Stimulated activated CD8-positive, alpha-beta memory T cell treated with anti-CD3 and anti-CD28 coated beads, Interleukin-15, amount 100 ng/mL, for 48 hours (primary cell): ENCODE results near the gene GLB1L.
"Not testable (repeated sequence)": the region's sequence is repeated elsewhere in the genome, so short reads cannot be mapped to it uniquely, and the experiment has no call there.

Experiments
- DNase-seq, 2 donors: peaks; one replicate each; pipeline ENCODE4 v3.0.0-alpha.2; 2020; ENCODE audit warnings: low read depth in 2 of 2

Gene GLB1L

DNA sequence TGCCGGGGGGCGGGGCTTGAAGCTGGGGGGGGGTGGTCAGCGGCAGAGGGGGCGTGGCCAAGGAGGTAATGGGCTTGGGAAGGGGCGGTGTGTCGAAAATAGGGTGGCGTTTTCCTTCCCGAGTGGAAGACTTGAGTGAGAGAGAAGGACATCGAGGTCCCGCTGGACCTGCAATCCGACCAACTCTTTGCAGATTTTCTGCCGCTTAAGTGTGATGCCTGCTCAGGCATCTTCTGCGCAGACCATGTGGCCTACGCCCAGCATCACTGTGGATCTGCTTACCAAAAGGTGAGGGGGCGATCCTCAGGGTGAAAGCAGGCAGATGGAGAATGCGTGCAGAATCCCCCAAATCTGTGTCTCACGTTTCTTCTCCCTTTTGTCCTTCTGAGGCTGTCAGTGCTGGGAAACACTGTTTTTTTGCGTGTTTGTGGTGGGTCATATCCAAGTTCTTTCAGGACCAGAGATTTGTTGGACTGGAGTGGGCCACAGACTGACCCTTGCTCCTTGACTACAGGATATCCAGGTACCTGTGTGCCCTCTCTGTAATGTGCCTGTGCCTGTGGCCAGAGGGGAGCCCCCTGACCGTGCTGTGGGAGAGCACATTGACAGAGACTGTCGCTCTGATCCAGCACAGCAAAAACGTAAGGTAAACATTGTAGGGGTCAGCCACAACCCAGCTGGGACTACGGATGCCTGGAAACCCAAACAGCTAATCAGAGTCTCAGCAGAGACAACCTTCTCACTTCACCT, 37.9 kb downstream of the GLB1L start:
- no peak for DNase-seq

DNA sequence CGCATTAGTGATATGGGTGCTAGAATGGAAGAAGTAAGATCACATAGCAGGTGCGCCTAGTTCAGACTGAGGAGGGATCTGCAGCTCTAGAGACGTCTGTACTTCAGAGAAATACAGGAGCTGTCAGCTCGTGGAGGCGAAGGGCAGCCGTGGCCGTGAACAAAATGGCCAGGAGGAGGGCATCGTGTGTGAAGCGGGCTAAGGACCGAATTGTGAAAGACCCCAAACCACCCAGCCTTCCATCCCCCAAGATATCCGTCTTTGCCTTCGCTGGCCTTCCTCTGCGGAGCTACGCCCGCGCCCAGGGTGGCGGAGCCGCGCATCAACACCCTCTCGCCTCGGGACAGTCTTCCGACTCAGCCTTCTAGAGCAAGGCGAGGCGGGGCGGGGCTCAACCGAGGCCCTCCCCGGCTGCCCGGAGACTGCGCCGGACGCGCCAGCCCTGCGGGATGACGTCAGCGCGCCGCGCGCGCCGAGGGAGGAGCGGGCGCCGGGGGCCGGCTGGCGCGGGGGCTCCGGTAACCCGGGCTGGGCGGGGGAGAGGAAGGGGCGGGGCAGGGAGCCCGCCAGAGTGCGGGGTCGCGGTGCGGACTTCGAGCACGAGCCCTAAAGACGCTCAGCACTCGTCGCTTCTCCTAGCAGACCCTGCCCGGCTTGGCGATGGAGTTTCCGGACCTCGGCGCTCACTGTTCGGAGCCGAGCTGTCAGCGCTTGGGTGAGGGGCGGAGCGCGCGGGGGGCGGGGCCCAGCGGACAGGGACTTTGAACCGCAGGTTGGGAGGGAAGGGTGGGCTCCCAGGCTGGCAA, 38.7 kb downstream of the GLB1L start, which contains the start of gene ZFAND2B:
ZFAND2B (plus strand) TSS at position 455 of the 806 bp plus-strand sequence; CDS start at position 661, 206 bp downstream.
- peak; percentile 93 for DNase-seq

DNA sequence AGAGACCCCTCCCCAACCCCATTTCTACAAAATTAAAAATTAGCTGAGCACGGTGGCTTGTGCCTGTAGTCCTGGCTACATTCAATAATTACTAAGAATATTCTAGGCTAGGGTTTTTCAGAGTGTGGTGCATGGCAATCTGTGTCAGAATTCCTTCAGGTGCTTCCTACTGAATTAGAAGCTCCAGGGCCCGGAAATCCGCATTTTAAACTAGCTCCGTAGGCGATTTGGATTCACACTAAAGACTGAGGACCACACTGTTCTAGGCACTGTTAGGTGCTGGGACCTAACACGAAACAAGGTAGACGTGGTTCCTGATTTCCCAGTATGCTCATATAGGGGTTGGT, 39.3 kb downstream of the GLB1L start:
- no peak for DNase-seq

DNA sequence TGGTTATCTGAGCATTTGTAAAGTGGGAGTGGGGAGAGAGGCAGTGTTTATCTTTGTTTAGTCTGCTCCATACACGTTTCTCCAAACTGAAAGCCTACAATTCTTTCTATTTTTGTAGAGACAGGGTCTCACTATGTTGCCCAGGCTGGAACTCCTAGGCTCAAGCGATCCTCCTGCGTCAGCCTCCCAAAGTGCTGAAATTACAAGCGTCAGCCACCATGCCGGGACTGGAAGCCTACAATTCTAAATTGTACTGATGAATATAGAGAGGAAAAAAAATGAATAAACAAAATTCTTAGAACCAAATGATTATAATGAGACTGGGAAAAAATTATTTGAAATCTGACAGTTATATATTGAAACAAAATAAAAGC, 40.1 kb downstream of the GLB1L start:
- DNase-seq: no peak

DNA sequence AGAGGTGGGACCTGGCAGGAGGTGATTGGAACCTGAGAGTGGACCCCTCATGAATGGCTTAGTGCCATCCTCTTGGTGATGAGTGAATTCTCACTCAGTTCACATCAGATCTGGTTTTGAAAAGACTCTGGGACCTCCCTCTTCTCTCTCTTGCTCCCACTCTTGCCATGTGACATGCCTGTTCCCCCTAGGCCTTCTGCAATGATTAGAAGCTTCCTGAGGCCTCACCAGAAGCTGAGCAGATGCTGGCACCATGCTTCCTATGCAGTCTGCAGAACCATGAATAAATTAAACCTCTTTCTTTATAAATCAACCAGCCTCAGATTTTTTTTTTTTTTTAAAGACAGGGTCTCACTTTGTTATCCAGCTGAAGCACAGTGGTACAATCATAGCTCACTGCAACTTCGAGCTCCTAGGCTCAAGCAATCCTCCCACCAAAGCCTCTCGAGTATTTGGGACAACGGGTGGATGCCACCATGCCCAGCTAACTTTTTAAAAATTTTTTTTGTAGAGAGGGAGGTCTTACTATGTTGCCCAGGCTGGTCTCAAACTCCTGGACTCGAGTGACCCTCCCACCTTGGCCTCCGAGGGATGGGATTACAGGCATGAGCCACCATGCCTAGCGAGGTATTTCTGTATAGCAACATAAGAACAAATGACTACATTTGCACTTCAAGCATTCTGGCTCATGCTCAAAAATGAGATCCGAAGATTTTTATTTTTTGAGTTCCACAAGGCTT, 40.6 kb downstream of the GLB1L start:
- DNase-seq: no peak

DNA sequence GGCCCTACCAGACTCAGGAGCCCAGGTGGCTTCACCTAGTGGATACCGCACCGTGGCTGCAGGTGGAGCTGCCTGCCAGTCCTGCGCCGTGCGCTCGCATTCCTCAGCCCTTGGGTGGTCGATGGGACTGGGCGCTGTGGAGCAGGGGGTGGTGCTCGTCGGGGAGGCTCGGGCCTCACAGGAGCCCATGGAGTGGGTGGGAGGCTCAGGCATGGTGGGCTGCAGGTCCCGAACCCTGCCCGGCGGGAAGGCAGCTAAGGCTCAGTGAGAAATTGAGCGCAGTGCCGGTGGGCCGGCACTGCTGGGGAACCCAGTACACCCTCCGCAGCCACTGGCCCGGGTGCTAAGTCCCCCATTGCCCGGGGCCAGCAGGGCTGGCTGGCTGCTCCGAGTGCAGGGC, 43.9 kb downstream of the GLB1L start:
- DNase-seq: not testable (repeated sequence)

DNA sequence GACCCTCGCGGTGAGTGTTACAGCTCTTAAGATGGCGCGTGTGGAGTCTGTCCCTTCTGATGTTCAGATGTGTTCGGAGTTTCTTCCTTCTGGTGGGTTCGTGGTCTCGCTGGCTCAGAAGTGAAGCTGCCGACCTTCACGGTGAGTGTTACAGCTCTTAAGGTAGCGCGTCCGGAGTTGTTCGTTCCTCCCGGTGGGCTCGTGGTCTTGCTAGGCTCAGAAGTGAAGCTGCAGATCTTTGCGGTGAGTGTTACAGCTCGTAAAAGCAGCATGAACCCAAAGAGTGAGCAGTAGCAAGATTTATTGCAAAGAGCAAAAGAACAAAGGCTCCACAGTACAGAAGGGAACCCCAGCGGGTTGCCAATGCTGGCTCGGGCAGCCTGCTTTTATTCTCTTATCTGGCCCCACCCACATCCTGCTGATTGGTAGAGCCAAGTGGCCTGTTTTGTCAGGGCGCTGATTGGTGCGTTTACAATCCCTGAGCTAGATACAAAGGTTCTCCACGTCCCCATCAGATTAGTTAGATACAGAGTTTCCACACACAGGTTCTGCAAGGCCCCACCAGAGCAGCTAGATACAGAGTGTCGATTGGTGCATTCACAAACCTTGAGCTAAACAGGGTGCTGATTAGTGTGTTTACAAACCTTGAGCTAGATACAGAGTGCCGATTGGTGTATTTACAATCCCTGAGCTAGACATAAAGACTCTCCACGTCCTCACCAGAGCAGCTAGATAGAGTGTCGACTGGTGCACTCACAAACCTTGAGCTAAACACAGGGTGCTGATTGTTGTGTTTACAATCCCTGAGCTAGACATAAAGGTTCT, 44.5 kb downstream of the GLB1L start:
- DNase-seq: not testable (repeated sequence)

DNA sequence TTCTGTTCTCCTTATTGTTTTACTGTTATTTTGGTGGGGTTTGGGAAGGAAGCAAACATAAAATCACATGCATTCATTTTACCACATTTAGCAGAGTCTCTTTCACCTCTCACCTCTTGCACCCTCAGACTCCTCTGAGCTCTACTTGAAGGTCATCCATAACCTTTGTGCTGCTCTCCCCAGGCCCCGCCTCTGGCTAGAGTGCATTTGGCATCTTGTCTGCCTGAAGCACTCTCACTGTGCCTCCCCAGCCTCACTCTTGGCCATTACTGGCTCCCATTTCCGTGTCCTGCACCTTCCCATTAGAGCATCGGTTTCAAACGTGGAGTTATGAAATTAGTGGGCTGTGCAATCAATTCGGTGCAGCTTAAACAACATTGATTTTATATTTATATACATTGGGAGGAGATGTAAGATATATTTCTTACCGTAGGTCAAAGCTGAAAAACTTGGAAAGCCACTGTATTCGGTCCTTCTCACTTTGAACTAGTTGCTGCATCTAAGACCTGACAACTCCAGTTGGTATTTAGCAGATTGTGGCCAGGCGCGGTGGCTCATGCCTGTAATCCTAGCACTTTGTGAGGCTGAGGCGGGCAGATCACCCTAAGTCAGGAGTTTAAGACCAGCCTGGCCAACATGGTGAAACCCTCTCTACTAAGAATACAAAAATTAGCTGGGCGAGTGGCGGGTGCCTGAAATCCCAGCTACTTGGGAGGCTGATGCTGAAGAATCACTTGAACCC, 45.6 kb downstream of the GLB1L start:
- DNase-seq: no peak

DNA sequence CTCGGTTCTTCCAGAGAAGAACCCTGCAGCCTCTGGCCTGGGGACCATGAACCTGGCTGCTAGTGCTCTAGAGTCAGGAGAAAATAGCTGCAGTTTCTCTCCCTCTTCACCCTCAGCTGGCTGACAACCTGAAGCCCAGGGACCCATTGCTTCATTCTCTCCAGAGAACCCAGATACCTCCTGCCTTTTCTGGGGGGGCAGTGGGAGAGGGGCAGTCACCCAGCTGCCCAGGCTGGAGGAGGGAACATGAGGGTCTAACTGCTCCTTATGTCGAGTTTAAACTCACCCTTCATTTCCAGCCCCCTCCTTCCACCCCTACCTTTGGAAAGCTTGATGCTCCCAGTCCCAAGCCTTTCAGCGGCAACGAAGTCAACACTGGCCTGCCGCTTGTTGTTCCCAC, 46.3 kb downstream of the GLB1L start:
- DNase-seq: no peak

DNA sequence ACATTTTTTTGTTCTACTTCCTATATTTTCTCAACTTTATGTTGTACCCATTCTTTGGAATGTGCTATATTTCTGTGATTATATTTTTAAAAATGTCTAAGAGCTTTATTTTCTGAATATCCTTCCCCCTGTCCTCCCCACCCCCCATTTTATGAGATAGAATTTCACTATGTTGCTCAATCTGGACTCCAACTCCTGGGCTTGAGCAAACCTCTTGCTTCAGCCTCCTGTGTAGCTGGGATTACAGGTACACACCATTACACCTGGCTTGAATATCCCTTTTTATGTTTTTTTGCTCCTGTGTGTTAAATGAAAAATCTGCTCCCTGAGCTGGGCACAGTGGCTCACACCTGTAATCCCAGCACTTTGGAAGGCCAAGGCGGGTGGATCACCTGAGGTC, 47.9 kb downstream of the GLB1L start:
- no peak for DNase-seq

DNA sequence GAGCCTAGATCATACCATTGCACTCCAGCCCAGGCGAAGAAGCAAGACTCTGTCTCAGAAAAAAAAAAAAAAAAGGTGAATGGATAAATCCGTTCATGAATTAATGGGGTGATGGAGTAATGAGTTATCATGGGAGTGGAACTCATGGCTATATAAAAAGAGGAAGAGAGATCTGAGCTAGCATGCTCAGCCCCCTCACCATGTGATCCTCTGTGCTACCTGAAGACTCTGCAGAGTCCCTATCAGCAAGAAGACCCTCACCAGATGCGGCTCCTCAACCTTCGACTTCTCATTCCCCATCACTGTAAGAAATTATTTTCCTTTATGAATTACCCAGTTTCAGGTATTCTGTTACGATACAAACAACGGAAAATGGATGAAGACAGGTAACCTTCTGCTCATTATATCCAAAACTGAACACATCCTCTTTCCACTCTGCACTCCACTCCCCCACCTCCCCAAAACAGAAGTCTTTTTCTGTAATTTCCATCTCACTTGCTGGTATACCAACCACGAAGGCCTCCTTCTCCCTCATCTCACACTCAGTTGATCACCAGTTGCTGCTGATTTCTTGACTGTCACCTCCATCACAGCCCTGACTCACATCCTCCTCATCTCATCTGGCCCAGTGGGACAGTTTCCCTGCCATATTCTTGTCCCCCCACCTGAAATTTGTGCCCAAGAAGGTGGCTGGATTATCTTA, 58.3 kb downstream of the GLB1L start:
- no peak for DNase-seq
